ENCODE data around the gene SUPT4H1.

The SUPT4H1 gene

GRCh38 chr17:58338841-58339754 lies 12.9 kb downstream of the SUPT4H1 start:
- peak; percentile 37 for DNase-seq

DNA sequence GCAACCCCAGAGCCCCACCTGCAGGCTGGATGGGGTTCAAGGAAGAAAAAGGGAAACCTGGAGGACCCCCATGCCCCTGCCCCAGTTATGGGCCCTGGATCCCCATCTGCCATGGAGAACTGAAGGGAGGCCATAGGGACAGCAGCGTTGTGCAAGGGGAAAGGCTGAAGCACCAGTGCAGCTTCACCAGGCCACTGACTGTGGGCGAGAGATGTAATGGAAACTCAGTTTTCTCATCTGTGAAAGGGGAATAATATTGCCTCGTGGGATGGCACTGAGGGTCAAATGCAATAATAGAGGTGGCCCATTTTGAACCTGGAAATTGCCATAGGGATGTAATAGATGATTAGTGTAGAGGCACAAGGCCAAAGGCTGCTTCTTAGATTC lies 13.6 kb downstream of the SUPT4H1 start:
- no peak for DNase-seq

DNA sequence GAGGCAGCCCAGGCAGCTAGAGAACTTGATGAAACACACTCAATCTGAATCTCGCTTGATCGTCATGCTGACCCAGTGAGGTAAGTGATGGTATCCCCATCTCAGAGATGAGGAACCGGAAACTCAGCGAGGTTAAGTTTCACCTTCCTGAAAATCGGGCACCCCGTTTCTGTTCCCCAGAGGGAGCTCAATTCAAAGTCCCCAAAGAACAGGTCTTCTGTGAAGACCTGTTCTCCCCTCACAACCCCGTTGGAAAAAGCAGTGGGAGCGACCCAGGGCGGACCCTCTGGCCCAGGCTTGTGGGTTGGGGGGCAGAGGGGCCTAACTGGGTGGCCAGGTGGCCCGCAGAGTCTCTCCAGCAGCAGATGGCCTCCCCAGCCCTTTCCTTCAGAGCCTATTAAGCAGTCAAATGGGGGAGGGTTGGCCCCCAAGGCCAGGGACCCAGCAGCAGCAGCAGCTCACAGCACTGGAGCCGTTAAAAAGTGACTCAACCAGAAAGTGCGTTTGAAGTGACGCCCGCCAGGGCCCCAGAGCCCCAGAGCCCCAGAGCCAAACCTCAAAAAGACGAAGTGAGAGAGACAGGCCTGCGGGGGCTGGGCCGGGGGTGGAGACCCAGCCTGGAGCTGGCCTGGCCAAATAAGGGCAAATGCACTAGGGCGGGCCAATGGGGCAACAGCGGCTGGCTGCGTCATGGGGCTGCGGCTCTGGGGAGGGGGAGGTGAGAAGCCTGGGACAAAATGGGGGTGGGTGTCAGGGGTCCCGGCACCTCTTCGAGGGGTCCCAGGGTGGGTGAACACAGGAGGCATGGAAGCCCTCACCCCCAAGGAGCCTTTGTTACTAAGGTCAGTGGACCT lies 14.2 kb downstream of the SUPT4H1 start:
- DNase-seq: peak; percentile 94

GRCh38 chr17:58337210-58337599 lies 14.8 kb downstream of the SUPT4H1 start:
- peak; percentile 38 for DNase-seq

DNA sequence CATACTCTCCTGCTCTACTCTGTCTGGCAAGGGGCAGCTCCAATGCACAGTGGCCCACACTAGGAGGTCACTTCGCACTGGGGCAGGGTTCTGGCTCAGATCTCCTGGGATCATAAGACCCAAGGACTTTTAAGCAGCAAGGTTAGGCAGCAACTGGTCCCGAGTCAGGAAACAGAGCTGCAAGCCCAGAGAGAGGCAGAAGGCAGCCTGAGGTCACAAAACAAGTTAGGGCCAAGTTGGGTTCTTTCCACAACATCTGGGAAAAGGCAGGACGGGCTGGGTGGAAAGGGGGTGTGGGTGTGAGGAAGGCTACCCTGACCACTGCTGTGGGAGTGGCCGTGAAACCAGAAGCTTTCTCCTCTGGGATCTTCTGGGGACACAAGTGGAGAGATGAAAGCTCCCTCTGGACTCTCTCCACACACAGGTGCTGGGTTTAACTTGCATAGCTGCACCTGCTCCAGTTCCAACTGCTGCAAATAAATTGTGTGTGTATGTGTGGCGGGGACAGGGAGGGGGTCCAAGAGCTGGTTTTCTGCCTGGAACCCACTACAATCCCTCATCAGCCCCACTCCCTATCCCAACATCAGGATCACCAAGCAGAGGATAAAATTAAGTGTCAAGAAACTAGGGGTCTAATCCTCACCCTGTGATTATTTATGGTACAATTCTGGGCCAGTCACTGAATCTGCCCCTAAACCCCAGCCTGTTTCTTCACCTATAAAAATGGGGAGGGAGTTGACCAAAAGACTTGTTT lies 15.4 kb downstream of the SUPT4H1 start:
- DNase-seq: no peak

GRCh38 chr17:58335779-58336455 lies 16.1 kb downstream of the SUPT4H1 start:
- DNase-seq: peak; percentile 40

DNA sequence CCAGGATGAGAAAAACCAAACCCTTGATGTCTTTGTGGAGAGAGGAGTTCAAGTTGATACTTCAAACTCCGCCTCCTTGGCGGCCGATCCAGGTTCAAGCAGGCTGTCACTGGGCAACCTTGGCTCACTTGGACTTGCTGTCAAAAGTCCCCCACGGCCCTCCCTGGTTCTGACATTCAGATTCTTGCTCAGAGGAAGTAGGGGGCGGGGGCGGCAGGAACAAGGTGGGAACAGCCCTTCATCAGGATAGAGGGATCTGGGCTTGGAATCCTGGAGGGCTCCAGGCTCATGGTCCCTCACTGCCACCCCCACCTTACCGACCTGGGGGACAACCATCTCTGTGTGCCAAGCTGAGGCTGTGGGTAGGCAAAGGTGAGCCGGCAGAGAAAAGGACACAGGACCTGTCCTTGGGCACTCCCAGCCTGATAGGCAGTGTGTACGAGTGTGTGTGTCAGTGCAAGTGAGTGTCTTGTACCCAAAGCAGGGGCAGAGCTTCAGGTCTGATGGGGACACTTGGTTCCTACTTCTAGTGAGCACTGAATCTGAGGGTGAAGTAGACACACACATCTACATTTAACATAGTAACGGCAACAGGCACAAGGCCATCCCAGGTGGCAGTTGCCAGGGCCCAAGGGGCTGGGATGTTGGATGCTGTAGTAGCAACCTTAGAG lies 16.8 kb downstream of the SUPT4H1 start:
- DNase-seq: no peak

DNA sequence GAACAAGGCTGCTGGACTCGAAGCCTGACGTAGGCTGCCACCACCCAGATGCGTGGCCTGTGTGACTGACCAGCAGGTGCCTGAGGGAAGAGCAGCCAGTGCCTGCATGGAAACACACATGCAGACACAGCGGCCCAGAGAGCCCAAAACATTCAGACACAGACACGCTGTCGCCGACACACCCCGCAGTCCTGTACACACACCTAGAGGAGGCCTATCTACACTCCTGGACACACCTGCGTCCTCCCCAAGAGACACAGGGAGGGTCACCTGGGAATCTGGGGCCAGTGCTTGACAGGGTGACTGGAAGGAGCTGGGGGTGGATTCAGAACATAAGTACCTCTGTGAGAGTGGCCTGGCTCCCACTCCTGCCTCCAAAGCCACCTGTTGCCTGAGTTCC lies 17.3 kb downstream of the SUPT4H1 start:
- no peak for DNase-seq

GRCh38 chr17:58334256-58334655 lies 17.7 kb downstream of the SUPT4H1 start:
- no peak for DNase-seq

DNA sequence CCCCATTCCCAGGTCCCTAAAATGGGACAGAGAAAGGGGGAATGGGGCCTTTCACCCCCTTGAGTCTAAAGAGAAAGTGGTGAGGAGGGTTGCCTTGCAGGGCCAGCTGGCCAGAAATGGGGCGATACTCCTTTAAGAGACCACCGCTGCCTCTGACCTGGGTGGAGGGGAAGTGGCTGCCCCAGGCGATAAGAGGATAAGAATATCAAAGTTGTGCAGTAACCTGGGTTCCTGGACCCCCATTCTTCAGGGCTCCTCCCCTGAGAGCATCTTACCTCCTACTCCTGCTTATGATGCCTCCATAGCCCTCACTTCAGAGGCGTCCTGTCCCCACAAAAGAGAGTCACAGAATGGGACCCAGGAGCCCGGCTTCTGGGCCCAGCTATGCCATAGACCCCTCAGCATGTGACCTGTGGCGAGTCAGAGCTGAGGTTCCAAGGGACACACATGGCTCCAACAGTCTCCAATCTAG lies 18.2 kb downstream of the SUPT4H1 start:
- no peak for DNase-seq

GRCh38 chr17:58332778-58333735 lies 18.9 kb downstream of the SUPT4H1 start:
- peak; percentile 39 for DNase-seq

DNA sequence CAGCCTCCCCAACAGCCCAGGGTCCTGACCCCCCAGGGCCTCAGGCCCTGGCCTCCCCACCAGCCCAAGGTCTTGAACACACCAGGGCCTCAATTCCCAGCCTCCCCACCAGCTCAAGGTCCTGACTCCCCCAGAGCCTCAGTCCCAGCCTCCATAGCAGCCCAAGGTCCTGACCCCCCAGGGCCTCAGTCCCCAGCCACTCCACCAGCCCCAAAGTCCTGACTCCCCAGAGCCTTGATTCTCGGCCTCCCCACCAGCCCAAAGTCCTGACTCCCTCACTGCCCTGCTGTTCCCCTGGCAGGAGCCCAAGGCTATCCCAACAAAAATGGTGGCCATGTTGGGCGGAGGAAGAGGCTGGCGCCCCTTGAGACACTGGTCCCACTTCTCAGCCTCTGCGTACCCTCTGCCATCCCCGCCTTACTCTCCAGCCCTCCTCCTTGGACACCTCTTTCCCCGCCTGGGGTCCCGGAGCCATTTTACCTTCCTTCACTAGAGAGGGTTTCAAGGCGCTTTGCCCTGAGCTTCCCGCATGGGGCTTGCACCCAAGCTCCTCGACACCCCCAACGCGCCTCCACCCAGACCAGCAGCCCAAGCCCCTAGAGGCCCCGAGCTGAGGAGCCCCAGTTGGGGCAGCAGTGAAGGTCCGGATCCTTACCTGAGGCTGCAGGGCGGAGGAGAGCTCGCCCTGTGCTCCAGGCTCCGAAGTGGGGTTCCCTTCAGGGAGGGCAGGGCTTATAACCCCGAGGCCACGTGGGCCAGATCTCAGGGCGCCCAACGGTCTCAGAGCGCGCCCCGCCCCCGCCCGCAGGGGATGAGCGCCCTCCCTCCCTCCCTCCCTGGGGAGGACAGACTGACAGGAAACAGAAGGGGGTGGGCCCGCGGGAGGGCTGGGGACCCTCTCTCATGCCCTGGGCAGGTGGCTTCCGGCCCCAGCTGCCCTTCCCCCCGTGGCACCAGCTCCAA lies 19.9 kb downstream of the SUPT4H1 start:
- peak; percentile 92 for DNase-seq

- peak; percentile 86 for DNase-seq
Measured at GRCh38 chr17:58330997-58331814, 20.8 kb downstream of the SUPT4H1 start.

DNA sequence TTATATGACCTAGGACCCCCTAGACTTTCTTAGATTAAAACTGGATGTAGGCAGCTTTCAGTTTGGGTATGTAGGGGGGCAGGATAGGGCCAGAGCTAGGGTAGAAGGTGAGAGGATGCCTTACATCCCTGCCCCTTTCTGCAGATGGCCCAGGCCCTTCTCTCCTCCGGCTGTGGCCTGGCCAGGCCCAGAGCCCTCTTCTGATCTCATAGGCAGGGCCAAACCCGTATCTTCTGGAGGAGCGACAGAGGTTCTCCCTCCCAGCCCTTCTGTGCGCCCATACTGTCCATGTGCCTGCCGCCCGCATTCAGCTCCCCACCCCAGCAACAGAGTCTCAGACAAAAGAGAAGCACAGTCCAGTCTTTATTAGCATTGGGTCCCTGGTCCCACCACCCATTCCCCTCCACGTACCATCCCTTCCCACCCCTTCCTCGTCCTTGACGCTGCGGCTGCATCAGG lies 21.4 kb downstream of the SUPT4H1 start:
- DNase-seq: peak; percentile 42

DNA sequence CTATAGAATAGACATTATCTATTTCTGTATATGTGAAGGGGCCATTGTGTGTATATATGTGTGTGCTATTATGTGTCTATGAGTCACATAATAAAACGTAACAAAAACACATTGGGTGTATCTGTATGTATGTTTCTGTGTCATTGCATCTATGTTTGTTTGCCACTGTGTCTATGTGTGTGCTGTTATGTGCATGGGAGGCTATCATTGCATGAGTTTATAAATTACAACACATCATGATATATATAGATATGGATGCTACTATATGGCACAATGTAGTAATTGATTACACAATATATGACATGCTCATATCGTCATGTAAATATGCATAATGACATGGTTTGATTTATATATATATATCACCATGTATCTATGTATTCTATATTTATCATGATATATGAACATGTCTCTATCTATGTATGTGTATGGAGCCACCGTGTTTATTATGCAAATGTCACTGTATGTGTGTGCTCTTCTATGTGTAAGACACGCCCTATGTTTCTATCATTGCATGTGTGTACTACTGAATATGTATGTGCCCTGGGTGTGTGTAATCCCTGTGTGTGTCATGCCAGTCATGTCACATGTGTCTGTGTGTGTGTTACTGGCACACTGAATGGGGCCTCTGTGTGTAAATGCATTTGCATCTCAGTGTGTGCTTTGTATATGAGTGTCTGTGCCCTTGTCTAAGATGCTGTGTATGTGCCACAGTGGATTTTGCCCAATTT lies 22.0 kb downstream of the SUPT4H1 start:
- peak; percentile 58 for DNase-seq

DNA sequence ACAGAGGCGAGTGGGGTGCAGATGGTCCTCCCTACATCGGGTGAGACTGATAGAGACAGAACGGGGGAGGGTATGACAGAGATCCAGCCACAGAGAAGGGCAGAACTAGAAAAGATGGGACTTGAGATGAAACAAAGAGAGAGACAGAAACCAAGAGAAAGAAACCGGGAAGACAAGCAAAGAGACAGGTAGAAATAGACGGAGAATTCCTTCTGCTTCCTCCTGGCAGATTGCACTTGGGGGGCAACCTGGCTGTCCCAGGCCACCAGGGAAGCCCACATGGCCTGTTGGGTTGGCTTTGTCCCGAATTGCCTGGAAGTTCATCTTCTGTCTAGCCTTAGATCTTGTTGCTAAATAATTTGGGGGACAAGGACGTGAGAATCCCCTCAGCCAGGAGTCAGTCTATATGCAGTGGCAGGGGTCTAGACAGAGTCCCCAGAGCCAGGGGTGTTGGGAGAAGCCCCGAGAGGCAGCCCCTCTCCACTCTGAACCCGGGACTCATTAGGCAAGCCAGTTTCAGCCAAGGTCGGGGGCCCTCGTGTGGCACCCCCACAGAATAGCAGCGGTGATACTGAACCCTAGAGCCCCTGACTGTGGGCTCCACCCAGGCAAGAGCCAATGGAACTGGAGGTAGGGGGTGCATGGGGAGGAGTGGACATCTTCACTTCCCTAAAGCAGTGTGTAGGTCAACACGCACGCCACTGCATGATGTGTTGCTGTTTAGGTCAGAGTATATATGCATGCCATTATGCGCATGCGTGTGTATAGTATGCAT lies 22.8 kb downstream of the SUPT4H1 start:
- peak; percentile 84 for DNase-seq

Data from activated naive CD4-positive, alpha-beta T cell treated with anti-CD3 and anti-CD28 coated beads, Interleukin-2, amount 50 U/mL, for 16 hours (primary cell).